Ovary (tissue), 9 donors: ENCODE data around the gene CLDN18. TPM values are rescaled to one million over a fixed set of nuclear protein-coding genes. Genes with fewer than 3 reads are reported as not detected.

Source experiments
- DNase-seq, 5 donors: peaks; one replicate each; pipeline ENCODE4 v3.0.0-alpha.2; 2019 to 2020
- H3K27ac ChIP-seq, 2 donors: fragments of 200-600 bp; one replicate each; pipeline versions ENCODE4 v1.5.1 to v1.8.0; 2019 to 2022
- H3K27me3 ChIP-seq: fragments of 200-600 bp; one replicate; pipeline ENCODE4 v1.8.0; 2022
- H3K36me3 ChIP-seq: fragments of 200-600 bp; sonication (generic); one replicate; pipeline ENCODE4 v1.5.1; 2019
- H3K4me1 ChIP-seq: one replicate; pipeline ENCODE4 v1.8.1; 2013; ENCODE audit warnings: mild to moderate bottlenecking, moderate library complexity; ENCODE audit not compliant: insufficient read depth
- H3K4me3 ChIP-seq: fragments of 200-600 bp; sonication (generic); one replicate; pipeline ENCODE4 v1.5.1; 2017
- H3K9me3 ChIP-seq, 2 donors: fragments of 200-600 bp in 1 of 2; sonication (generic) in 1 of 2; one replicate each; pipeline versions ENCODE4 v1.5.1 to v1.8.1; 2013 to 2019; ENCODE audit warnings: mild to moderate bottlenecking in 1 of 2, moderate library complexity in 1 of 2
- EP300 ChIP-seq: sonication (generic); formaldehyde crosslinking; IDR thresholded peaks from one replicate; pipeline ENCODE4 v1.6.1; 2017; ENCODE audit warnings: antibody characterized with exemption
- POLR2A ChIP-seq: fragments of 450-650 bp; IDR thresholded peaks from one replicate; pipeline ENCODE4 v1.6.1; 2017; ENCODE audit warnings: antibody characterized with exemption, mild to moderate bottlenecking, moderate library complexity
- WGBS, 3 donors: extraction: QIAGEN DNeasy Blood & Tissue Kit in 1 of 3; methylation state at CpG; one replicate each; pipeline versions ENCODE4 v1.1.5 to v1.1.7; 2013 to 2017; 5-methylcytosine and 5-hydroxymethylcytosine counted together
- intact Hi-C, 4 donors: fragments of 100-400 bp; cut with DNase I; formaldehyde crosslinking; loops; one replicate each; pipeline versions ENCODE4 v1.11.0 to v1.15.1; 2022 to 2023
- polyA plus RNA-seq, 2 donors: library from polyadenylated mRNA; stranded (reverse); fragments of 200-250 nt in 1 of 2; fragments of 350-450 nt in 1 of 2; fragmentation: Illumina TruSeq in 1 of 2; extraction: RNeasy Lipid Tissue Mini Kit (QIAGEN cat#74804) in 1 of 2; gene quantifications; one replicate each; pipeline ENCODE4 v1.2.3, GENCODE V29; 2013 to 2014
- total RNA-seq, 7 donors: library from RNA; depleted of rRNA in 2 of 7; stranded (reverse); fragments of >200 nt in 2 of 7; fragmentation: NEBNext Ultra II Directional in 3 of 7; extraction: Animal tissue kit (Norgen Biotek cat#: 25700) in 3 of 7; gene quantifications; one replicate each; pipeline versions ENCODE4 v1.1.0 to v1.2.4, GENCODE V29; 2016 to 2023
- TF ChIP-seq, protein P1 (sequence below), 3 donors: fragments of 450-650 bp in 2 of 3; fragments of 200-600 bp in 1 of 3; IDR thresholded peaks; one replicate each; pipeline versions ENCODE4 v1.5.1 to v1.8.0; 2016 to 2022; ENCODE audit warnings: antibody characterized with exemption in 3 of 3, mild to moderate bottlenecking in 1 of 3
- donor health status: DM: no; HTN: no; CAD: no; lungs with moderate emphysema.
- donor health status: DM: no; HTN: no; CAD: no.
- donor health status: Bipolar disorder and iron deficiency.
- donor health status: DM: yes; HTN: yes; CAD: no.
- donor health status: DM: no; HTN: no; CAD: no.
- donor health status: DM: yes; HTN: yes; CAD: no.

The CLDN18 gene
- total and polyA plus RNA-seq, 9 donors: 0.08 to 0.31 (median 0.11) TPM; not detected in 6

DNA sequence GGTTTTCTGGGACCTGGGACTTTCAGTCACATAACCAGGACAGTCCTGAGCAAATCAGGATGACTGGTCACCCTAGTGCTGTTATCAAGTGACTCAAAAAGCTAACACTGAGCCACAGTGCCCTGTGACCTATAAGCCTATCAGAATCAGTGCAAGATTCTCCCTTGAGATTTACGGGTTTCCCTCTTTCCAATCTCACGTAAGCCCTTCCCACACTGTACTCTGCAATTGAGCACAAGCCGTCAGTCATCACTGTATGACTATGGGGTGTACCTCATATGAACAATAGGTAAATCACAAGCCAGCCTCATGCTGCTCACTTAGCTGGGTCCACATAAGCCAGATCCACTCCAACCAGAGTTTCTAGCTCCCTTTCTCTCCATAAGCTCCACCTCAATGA lies 21.0 kb upstream of the CLDN18 start:
- intact Hi-C loops: no loop called here
- 75 to 87% (median 82%) methylated on average over 3 of the region's 3 CpGs for WGBS, 3 donors
- no peak overlapping the region for H3K4me3 ChIP-seq
- TF ChIP-seq, protein P1, sequence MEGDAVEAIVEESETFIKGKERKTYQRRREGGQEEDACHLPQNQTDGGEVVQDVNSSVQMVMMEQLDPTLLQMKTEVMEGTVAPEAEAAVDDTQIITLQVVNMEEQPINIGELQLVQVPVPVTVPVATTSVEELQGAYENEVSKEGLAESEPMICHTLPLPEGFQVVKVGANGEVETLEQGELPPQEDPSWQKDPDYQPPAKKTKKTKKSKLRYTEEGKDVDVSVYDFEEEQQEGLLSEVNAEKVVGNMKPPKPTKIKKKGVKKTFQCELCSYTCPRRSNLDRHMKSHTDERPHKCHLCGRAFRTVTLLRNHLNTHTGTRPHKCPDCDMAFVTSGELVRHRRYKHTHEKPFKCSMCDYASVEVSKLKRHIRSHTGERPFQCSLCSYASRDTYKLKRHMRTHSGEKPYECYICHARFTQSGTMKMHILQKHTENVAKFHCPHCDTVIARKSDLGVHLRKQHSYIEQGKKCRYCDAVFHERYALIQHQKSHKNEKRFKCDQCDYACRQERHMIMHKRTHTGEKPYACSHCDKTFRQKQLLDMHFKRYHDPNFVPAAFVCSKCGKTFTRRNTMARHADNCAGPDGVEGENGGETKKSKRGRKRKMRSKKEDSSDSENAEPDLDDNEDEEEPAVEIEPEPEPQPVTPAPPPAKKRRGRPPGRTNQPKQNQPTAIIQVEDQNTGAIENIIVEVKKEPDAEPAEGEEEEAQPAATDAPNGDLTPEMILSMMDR (IDR thresholded peaks at IDR 0.05): no peak
- TF ChIP-seq POLR2A: no peak
- TF ChIP-seq EP300: no peak
- H3K9me3 ChIP-seq: no peaks in the 10 kb centered on the region
- H3K27me3 ChIP-seq: no peaks in the 10 kb centered on the region
- no peak for DNase-seq
- no peak overlapping the region for H3K27ac ChIP-seq
- no peaks in the 10 kb centered on the region for H3K36me3 ChIP-seq
- no peaks in the 10 kb centered on the region for H3K4me1 ChIP-seq

DNA sequence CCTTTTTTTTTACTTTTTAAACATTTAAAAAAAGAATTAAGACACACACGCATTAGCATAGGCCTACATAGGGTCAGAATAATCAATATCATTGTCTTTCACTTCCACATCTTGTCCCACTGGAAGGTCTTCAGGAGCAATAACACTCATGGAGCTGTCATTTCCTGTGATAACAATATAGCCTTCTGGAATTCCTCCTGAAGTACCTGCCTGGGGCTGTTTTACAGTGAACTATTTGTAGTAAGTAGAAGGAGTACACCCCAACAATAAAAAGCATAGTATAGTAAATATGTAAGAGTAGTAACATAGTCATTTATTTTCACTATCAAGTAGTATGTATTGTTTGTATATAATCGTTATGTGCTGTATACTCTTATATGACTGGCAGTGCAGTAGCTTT lies 19.5 kb upstream of the CLDN18 start:
- intact Hi-C loops: no loop called here
- Histone ChIP-seq H3K9me3 (no peaks in the 10 kb centered on the region), H3K36me3 (no peaks in the 10 kb centered on the region), H3K27ac (no peak overlapping the region), H3K27me3 (no peaks in the 10 kb centered on the region), H3K4me3 (no peak overlapping the region), H3K4me1 (no peaks in the 10 kb centered on the region)
- 85 to 89% (median 87%) methylated on average over 2 of the region's 2 CpGs for WGBS, 3 donors
- TF ChIP-seq, protein P1 (IDR thresholded peaks at IDR 0.05): no peak
- no peak for TF ChIP-seq EP300
- no peak for TF ChIP-seq POLR2A
- DNase-seq: no peak

DNA sequence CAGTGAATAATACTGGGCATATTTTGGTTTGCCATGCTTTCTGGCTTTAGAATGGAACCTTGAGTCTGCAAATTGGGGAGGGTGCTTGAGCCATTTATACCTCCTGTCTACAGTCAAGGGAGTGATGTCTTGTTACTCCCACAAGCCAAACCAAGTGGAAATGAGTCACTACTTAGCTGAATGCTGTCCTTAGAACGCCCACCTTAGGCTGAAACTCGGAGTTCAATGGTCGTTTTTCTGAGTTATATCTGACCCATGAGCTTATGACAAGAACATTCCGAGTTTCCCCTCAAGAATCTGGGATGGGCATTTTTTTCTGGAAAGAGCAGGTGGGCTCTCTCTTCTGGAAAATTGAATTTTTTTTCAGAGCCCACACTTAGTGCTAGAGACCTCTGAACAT lies 17.4 kb upstream of the CLDN18 start:
- DNase-seq: no peak
- Histone ChIP-seq H3K27ac (no peak overlapping the region), H3K9me3 (no peaks in the 10 kb centered on the region), H3K36me3 (no peaks in the 10 kb centered on the region), H3K4me1 (no peaks in the 10 kb centered on the region), H3K4me3 (no peak overlapping the region), H3K27me3 (no peaks in the 10 kb centered on the region)
- intact Hi-C loops: no loop called here
- TF ChIP-seq EP300 (no peak), POLR2A (no peak)
- TF ChIP-seq, protein P1 (IDR thresholded peaks at IDR 0.05): no peak
- WGBS, 3 donors: 56 to 76% (median 66%) methylated on average over 4 of the region's 4 CpGs

DNA sequence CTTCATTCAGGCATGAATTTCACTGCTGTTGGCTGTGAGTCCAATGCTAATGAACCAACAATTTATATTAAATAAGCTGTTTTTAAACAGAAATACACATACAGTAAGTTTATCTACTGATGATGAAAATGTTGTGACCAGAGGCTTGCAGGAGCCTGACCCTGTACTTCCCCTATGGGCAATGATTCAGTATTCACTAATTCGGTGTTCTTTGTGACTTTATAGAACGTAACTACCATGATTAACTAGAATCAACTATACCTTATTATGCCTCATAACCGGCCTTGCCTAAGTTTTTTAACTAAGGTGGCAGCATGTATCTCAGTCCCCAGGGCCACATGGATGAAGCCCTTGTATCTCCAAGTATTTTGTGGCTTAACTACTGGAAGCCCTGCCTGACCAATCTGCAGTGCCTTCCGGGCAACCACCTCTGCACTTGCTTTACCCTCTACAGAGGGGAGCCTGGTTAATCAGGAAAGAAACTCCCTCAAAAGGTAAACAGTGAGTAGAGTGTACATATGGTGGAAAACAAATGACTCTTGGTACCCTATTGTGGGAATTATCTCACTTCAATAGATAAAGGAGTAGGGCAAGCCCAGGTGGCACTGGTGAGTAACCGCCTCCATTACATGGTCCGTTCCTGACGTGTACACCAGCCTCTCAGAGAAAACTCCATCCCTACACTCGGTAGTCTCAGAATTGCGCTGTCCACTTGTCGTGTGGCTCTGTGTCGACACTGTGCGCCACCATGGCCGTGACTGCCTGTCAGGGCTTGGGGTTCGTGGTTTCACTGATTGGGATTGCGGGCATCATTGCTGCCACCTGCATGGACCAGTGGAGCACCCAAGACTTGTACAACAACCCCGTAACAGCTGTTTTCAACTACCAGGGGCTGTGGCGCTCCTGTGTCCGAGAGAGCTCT lies 11.6 kb upstream of the CLDN18 start:
- intact Hi-C loops: no loop called here
- Histone ChIP-seq H3K27ac (no peak overlapping the region), H3K27me3 (no peaks in the 10 kb centered on the region), H3K9me3 (no peaks in the 10 kb centered on the region), H3K4me1 (no peaks in the 10 kb centered on the region), H3K4me3 (no peak overlapping the region), H3K36me3 (no peaks in the 10 kb centered on the region)
- TF ChIP-seq EP300: no peak
- TF ChIP-seq, protein P1 (IDR thresholded peaks at IDR 0.05): no peak
- no peak for TF ChIP-seq POLR2A
- no peak for DNase-seq
- WGBS, 3 donors: 91 to 92% (median 91%) methylated on average over 18 of the region's 18 CpGs
